IPS-20b (cell line): Measurements from ENCODE around the gene MLPH.

Source experiments
- H3K27ac ChIP-seq: one replicate; pipeline ENCODE4 v1.5.1; 2013; ENCODE audit warnings: low read length
- H3K27me3 ChIP-seq: 2 replicates; pipeline ENCODE4 v1.6.1; 2013; ENCODE audit warnings: mild to moderate bottlenecking, low read length, inconsistent platforms; ENCODE audit not compliant: insufficient read depth
- H3K36me3 ChIP-seq: 2 replicates; pipeline ENCODE4 v1.6.1; 2013; ENCODE audit warnings: low read depth, mild to moderate bottlenecking, inconsistent platforms, low read length, moderate library complexity; ENCODE audit not compliant: insufficient read depth
- H3K4me1 ChIP-seq: 2 replicates; pipeline ENCODE4 v1.6.1; 2013; ENCODE audit warnings: mild to moderate bottlenecking, control low read depth, inconsistent platforms, low read length, moderate library complexity; ENCODE audit not compliant: insufficient read depth
- H3K4me3 ChIP-seq: 2 replicates; pipeline ENCODE4 v1.5.1; 2013; ENCODE audit warnings: mild to moderate bottlenecking, low read length, inconsistent platforms
- H3K9ac ChIP-seq: 2 replicates; pipeline ENCODE4 v1.6.1; 2013; ENCODE audit warnings: low read depth, mild to moderate bottlenecking, inconsistent platforms, low read length, moderate library complexity
- H3K9me3 ChIP-seq: 2 replicates; pipeline ENCODE4 v1.6.1; 2013; ENCODE audit warnings: mild to moderate bottlenecking, low read depth, low read length, inconsistent platforms; ENCODE audit not compliant: insufficient read depth

MLPH gene

GRCh38 chr2:237515166-237515565 is 28.1 kb downstream of the MLPH start:
- no peak overlapping the region for H3K4me3 ChIP-seq
- H3K9ac ChIP-seq = no peak overlapping the region
- no peaks in the 10 kb centered on the region for H3K27me3 ChIP-seq
- H3K4me1 ChIP-seq = no peaks in the 10 kb centered on the region
- H3K36me3 ChIP-seq = no peaks in the 10 kb centered on the region
- H3K27ac ChIP-seq = no peak overlapping the region
- no peaks in the 10 kb centered on the region for H3K9me3 ChIP-seq

DNA sequence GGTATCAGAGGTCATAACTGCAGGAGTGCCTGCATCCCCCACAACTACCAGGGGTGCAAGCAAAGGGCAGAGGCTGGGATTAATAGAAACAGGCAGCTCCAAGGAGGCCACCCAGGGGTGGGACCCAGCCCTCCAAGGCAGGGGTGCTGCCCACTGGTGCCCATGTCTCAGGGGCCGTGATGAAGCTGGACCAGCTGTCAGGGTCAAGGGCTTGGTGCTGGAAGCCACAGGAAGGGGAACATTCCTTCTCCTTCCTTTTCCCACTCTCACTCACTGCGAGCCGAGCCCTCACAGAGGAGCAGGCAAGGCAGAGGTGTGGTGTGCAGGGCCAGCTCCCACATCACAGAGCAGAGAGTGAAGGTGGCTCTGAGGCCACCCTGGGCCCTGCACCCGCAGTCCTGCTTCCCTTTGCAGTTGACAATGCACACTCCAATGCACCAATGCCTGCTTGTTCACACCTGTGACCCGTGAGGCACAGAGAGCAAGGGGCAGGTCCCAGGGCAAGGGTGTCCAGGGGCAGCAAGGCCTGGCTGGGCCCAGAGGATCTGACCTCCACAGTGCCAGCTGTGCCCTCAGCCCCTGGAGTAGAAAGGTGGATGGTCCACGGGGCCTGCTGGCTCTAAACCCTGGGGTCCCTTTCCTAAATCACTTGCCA is 28.7 kb downstream of the MLPH start:
- Histone ChIP-seq H3K4me1 (no peaks in the 10 kb centered on the region), H3K4me3 (no peak overlapping the region), H3K9me3 (no peaks in the 10 kb centered on the region), H3K36me3 (no peaks in the 10 kb centered on the region), H3K27me3 (no peaks in the 10 kb centered on the region), H3K9ac (no peak overlapping the region), H3K27ac (no peak overlapping the region)

GRCh38 chr2:237517163-237517562 is 30.1 kb downstream of the MLPH start:
- no peaks in the 10 kb centered on the region for H3K4me1 ChIP-seq
- H3K9ac ChIP-seq = no peak overlapping the region
- no peaks in the 10 kb centered on the region for H3K27me3 ChIP-seq
- H3K4me3 ChIP-seq = no peak overlapping the region
- H3K9me3 ChIP-seq = no peaks in the 10 kb centered on the region
- H3K27ac ChIP-seq = no peak overlapping the region
- H3K36me3 ChIP-seq = no peaks in the 10 kb centered on the region

DNA sequence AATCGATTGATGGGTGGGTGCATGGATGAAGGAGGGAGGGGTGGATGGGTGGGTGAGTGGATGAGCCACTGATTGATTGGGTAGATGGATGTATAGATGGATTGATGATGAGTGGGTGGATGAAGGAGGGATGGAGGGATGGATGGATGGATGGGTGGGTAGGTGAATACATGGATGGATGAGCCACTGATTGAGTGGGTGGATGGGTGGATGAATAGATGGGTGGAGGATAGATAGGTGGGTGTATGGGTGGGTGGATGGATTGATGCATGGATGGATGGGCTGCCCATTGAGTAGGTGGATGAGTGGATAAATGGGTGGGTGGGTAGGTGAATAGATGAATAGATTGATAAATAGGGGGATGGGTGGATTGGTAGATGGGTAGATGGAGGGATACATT is 30.9 kb downstream of the MLPH start:
- Histone ChIP-seq H3K27me3 (no peaks in the 10 kb centered on the region), H3K36me3 (no peaks in the 10 kb centered on the region), H3K9ac (no peak overlapping the region), H3K27ac (no peak overlapping the region), H3K9me3 (no peaks in the 10 kb centered on the region), H3K4me1 (no peaks in the 10 kb centered on the region), H3K4me3 (no peak overlapping the region)

DNA sequence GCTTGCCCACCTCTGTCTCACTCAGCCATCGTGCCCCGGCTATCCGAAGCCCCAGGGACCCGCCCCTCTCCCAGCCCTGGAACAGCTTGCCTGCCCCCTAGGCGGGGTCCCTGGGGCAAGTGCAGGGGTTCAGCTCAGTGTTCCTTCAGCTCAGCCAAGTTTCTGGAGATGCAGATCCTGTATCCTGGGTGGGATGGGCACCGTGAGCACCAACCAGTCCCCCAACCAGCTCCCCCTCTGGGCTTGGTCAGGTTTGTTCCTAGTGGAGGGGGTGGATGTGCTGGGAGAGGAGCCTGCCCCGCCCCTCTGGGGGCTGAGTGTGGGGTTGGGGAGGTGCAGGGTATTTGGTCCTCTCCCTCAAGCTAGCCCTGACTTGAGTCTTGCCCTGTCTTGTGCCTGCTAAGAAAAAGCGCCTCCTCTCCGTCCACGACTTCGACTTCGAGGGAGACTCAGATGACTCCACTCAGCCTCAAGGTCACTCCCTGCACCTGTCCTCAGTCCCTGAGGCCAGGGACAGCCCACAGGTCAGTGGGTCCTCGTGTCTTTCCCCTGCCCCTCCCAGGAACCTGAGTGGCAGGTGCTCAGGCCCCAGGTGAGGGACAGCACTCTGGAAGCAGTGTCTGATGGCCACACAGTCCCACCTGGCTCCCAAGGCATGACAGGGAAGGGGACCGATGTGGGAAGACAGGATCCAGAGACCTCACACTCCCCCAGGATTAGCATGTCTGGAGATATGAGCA is 32.6 kb downstream of the MLPH start:
- Histone ChIP-seq H3K27ac (no peak overlapping the region), H3K36me3 (no peaks in the 10 kb centered on the region), H3K27me3 (no peaks in the 10 kb centered on the region), H3K4me1 (no peaks in the 10 kb centered on the region), H3K9ac (no peak overlapping the region), H3K9me3 (no peaks in the 10 kb centered on the region), H3K4me3 (no peak overlapping the region)

DNA sequence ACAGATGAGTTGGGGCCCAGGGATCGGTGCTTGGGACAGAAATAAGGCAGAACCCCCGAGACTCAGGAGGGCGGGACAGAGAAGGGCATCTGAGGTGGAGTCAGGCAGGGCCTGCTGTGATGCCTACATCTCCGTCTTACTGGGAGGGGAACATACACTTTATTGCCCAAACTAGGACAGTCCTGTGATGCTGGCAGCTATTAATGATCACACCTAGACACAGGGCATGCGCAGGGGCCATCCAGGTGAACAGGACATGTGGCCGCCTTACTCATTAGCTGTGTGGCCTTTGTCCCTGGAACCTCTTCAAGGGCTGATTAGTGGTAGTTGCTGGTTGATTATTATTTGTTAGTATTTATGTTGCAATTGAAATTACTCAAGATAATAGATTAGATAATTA is 33.2 kb downstream of the MLPH start:
- H3K4me3 ChIP-seq = no peak overlapping the region
- H3K36me3 ChIP-seq = no peaks in the 10 kb centered on the region
- H3K27ac ChIP-seq = no peak overlapping the region
- no peaks in the 10 kb centered on the region for H3K9me3 ChIP-seq
- no peak overlapping the region for H3K9ac ChIP-seq
- no peaks in the 10 kb centered on the region for H3K27me3 ChIP-seq
- no peaks in the 10 kb centered on the region for H3K4me1 ChIP-seq

GRCh38 chr2:237524631-237525030 is 37.6 kb downstream of the MLPH start:
- H3K36me3 ChIP-seq = no peaks in the 10 kb centered on the region
- no peak overlapping the region for H3K9ac ChIP-seq
- H3K9me3 ChIP-seq = no peaks in the 10 kb centered on the region
- H3K4me1 ChIP-seq = no peaks in the 10 kb centered on the region
- no peak overlapping the region for H3K27ac ChIP-seq
- H3K4me3 ChIP-seq = no peak overlapping the region
- H3K27me3 ChIP-seq = no peaks in the 10 kb centered on the region

DNA sequence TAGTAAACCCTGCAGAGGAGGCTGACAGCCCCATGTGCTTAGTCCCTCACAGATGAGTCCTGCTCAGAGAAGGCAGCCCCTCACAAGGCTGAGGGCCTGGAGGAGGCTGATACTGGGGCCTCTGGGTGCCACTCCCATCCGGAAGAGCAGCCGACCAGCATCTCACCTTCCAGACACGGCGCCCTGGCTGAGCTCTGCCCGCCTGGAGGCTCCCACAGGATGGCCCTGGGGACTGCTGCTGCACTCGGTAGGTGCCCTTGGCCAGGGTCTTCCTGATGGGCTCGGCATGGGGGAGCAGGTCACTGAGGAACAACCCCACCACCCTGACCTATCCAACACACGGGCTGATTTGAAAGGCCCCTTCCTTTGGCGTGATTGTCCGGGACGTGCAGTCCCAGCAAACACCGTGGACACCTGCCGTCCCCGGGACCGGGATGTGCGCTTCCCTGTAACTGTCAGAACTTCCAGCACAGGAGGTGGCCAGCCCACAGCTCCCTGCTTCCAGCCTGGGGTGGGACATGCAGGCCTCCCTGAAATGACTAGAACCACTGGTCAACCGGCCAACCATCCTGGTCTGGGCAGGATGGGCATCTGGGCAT is 38.6 kb downstream of the MLPH start:
- no peak overlapping the region for H3K27ac ChIP-seq
- no peak overlapping the region for H3K9ac ChIP-seq
- no peaks in the 10 kb centered on the region for H3K9me3 ChIP-seq

DNA sequence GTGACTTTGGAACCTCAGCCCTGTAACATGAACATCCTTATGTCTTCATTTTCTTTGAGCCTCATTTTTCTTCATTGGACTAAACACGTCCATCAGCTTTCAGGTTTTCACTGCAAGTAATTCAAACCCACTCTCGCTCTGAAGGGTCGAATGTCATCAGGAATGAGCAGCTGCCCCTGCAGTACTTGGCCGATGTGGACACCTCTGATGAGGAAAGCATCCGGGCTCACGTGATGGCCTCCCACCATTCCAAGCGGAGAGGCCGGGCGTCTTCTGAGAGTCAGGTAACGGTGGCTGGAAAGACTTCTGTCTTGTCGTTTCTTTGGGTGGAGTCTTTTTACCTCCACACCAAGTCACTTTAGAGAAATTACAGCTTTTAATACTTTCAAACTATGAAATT is 40.2 kb downstream of the MLPH start:
- no peak overlapping the region for H3K9ac ChIP-seq
- H3K36me3 ChIP-seq = no peaks in the 10 kb centered on the region
- H3K4me1 ChIP-seq = peaks cover 5% of the 10 kb centered on the region; the same call in 1 of the 2 replicates
- no peak overlapping the region for H3K27ac ChIP-seq
- no peak overlapping the region for H3K4me3 ChIP-seq
- no peaks in the 10 kb centered on the region for H3K27me3 ChIP-seq
- H3K9me3 ChIP-seq = no peaks in the 10 kb centered on the region

More for the DNA sequence above, 38.6 kb downstream of the MLPH start:
- H3K4me3 ChIP-seq = no peak overlapping the region
- no peaks in the 10 kb centered on the region for H3K27me3 ChIP-seq
- H3K36me3 ChIP-seq = no peaks in the 10 kb centered on the region
- H3K4me1 ChIP-seq = no peaks in the 10 kb centered on the region

DNA sequence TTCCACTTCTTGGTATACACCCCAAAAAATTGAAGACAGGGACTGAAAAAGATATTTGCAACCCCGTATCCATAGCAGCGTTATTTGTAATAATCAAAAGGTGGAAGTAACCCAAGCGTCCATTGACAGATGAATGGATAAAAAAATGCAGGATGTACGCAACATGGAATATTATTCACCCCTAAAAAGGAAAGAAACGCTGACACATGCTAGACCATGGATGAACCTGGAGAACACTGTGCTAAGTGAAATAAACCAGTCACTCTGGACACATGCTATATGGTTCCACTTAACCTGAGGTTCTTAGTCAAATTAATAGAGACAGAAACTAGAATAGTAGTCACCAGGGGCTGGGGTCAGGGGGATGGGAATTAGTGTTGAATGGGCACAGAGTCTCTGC is 40.7 kb downstream of the MLPH start:
- Histone ChIP-seq H3K27me3 (no peaks in the 10 kb centered on the region), H3K9me3 (no peaks in the 10 kb centered on the region), H3K9ac (no peak overlapping the region), H3K36me3 (no peaks in the 10 kb centered on the region), H3K27ac (no peak overlapping the region), H3K4me3 (no peak overlapping the region), H3K4me1 (peaks cover 8% of the 10 kb centered on the region; the same call in 1 of the 2 replicates)

- Histone ChIP-seq H3K4me1 (peaks cover 8% of the 10 kb centered on the region; the same call in 1 of the 2 replicates), H3K36me3 (no peaks in the 10 kb centered on the region), H3K9ac (no peak overlapping the region), H3K27me3 (no peaks in the 10 kb centered on the region), H3K9me3 (no peaks in the 10 kb centered on the region), H3K4me3 (no peak overlapping the region), H3K27ac (no peak overlapping the region)
These were observed 42.7 kb downstream of the MLPH start for GRCh38 chr2:237529452-237530402.
